B cell (primary cell): Measurements from ENCODE around the gene RNFT2.

Experiments used
- CTCF ChIP-seq: fragments of 200-600 bp; IDR thresholded peaks from one replicate; pipeline ENCODE4 v1.8.0; 2022; ENCODE audit warnings: antibody characterized with exemption, mild to moderate bottlenecking
- EZH2 ChIP-seq: IDR thresholded peaks from 2 replicates; pipeline ENCODE4 v1.6.1; 2012; ENCODE audit warnings: borderline replicate concordance, low read depth, mild to moderate bottlenecking, moderate library complexity, low read length; ENCODE audit not compliant: insufficient read depth, poor library complexity, severe bottlenecking

- TF ChIP-seq CTCF (peak; percentile 9), EZH2 (no peak)
Measured at GRCh38 chr12:116880817-116881324, 142.8 kb downstream of the RNFT2 start.
